Purkinje cell (primary cell): Measurements from ENCODE around the gene PHF3. TPM values are rescaled to one million over a fixed set of nuclear protein-coding genes. Genes with fewer than 3 reads are reported as not detected.

Experiments used
- polyA plus RNA-seq: library from polyadenylated mRNA; unstranded; fragments of >200 nt; fragmentation: Nextera tagmentation; gene quantifications from 2 replicates; pipeline ENCODE4 v1.2.1, GENCODE V29; 2014

The PHF3 gene
- 19.5 and 24.6 TPM in 2 replicates for polyA plus RNA-seq

GRCh38 chr6:63635588-63636517, at the start of gene PHF3:
TSS of gene PHF3 (plus strand) at chr6:63635802. CDS start at chr6:63646552, 10,750 bp downstream.

Other genes starting within 250 kb of the PHF3 start
- gene PTP4A1, start 63.3 kb upstream of the PHF3 start, polyA plus RNA-seq: 10.4 and 32.0 TPM in 2 replicates